ENCODE results near the gene TMF1. TPM values are rescaled to one million over a fixed set of nuclear protein-coding genes. Genes with fewer than 3 reads are reported as not detected.
A peak's percentile ranks its signal among the peaks of the same experiment; 100 is the strongest.

TMF1 gene
- polyA plus RNA-seq, 1 donor: 43.3 TPM

GRCh38 chr3:68974711-68975110 is 77.4 kb downstream of the TMF1 start:
- 88% methylated on average over 4 of the region's 5 CpGs for WGBS (ENCODE audit: insufficient coverage, low lambda C conversion rate)
- DNase-seq: no peak
- Histone ChIP-seq H3K9me3 (ENCODE audit: control insufficient read depth, low read depth, low read length) (no peaks in the 10 kb centered on the region), H3K36me3 (ENCODE audit: control insufficient read depth, insufficient read depth, low read length) (peaks cover 7% of the 10 kb centered on the region), H3K4me3 (ENCODE audit: low read length) (no peak overlapping the region), H3K4me1 (ENCODE audit: control insufficient read depth, insufficient read depth, low read length) (no peaks in the 10 kb centered on the region), H3K27ac (ENCODE audit: low read length) (no peak overlapping the region), H3K27me3 (ENCODE audit: control insufficient read depth, insufficient read depth, low read length) (peaks cover 2% of the 10 kb centered on the region)

DNA sequence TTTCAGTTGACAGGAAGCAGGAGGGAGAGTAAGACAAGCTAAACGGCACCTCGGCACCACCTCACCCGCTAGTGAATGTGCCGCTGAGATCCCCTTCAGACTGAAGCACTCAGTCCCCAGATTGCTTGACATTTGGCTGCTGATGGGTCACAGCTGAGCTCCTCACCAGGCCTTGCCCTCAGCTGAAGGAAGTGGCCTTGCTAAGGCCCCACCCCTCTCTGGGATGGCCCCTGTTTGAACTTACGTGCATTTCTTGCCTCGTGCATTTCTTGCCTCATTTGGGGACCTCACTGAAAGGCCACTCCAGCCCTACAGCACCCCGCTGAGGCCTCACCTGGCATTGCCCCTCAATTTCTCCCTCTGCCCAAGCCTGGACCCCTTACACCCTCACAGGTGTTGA is 78.5 kb downstream of the TMF1 start:
- peaks cover 5% of the 10 kb centered on the region for H3K36me3 ChIP-seq (ENCODE audit: control insufficient read depth, insufficient read depth, low read length)

GRCh38 chr3:68972358-68972979 is 79.7 kb downstream of the TMF1 start:
- Histone ChIP-seq H3K9me3 (ENCODE audit: control insufficient read depth, low read depth, low read length) (no peaks in the 10 kb centered on the region), H3K27me3 (ENCODE audit: control insufficient read depth, insufficient read depth, low read length) (peaks cover 9% of the 10 kb centered on the region), H3K36me3 (ENCODE audit: control insufficient read depth, insufficient read depth, low read length) (no peaks in the 10 kb centered on the region), H3K4me3 (ENCODE audit: low read length) (no peak overlapping the region), H3K27ac (ENCODE audit: low read length) (no peak overlapping the region), H3K4me1 (ENCODE audit: control insufficient read depth, insufficient read depth, low read length) (no peaks in the 10 kb centered on the region)
- WGBS (ENCODE audit: insufficient coverage, low lambda C conversion rate): no CpG with 5 or more reads among the region's 11 CpGs
- peak; percentile 16 to 27 for DNase-seq

More for the DNA sequence above, 78.5 kb downstream of the TMF1 start:
- Histone ChIP-seq H3K27me3 (ENCODE audit: control insufficient read depth, insufficient read depth, low read length) (peaks cover 9% of the 10 kb centered on the region), H3K4me3 (ENCODE audit: low read length) (no peak overlapping the region), H3K4me1 (ENCODE audit: control insufficient read depth, insufficient read depth, low read length) (no peaks in the 10 kb centered on the region), H3K9me3 (ENCODE audit: control insufficient read depth, low read depth, low read length) (no peaks in the 10 kb centered on the region), H3K27ac (ENCODE audit: low read length) (no peak overlapping the region)
- no peak for DNase-seq
- WGBS (ENCODE audit: insufficient coverage, low lambda C conversion rate): 28% methylated on average over 2 of the region's 7 CpGs

Other genes with a start within 250 kb of the TMF1 start
- 0.40 TPM for gene TAFA4, start 119.8 kb downstream of the TMF1 start, polyA plus RNA-seq
- gene EOGT, start 38.6 kb downstream of the TMF1 start, polyA plus RNA-seq: 12.2 TPM
- 53.6 TPM for gene UBA3, start 28.0 kb upstream of the TMF1 start, polyA plus RNA-seq
- gene ARL6IP5, start 32.6 kb upstream of the TMF1 start, polyA plus RNA-seq: 67.3 TPM
- 0.18 TPM for gene LMOD3, start 70.3 kb upstream of the TMF1 start, polyA plus RNA-seq

All from large intestine (tissue), 3 donors.